GM19035 (cell line): ENCODE measurements around the gene CFAP251.
"Not testable (repeated sequence)": the region's sequence is repeated elsewhere in the genome, so short reads cannot be mapped to it uniquely, and the experiment has no call there.

Experiments
- ATAC-seq: cut with Tn5 transposase; IDR thresholded peaks from one replicate; pipeline ENCODE4 v1.9.1; 2021; ENCODE audit not compliant: unreplicated experiment

Gene CFAP251

DNA sequence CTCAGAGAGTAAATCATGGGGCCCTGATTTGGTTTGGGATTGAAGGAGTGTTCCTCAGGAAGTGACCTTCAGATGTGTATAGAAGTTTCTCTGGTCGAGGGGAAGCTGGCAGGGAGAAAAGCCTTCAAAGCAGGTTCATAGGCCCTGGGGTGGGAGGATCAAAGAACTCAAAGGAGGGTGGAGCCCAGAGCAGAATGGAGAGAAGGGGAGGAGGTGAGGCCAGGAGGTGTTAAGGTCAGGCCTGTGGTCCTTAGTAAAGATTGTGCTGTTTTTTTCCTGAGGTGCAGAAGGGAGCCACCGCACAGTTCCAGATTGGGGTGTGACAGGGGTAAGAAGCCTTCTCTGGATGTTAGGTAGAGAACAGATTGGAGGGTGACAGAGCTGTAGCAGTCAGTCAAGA is 9.7 kb upstream of the CFAP251 start:
- ATAC-seq = no peak

- no peak for ATAC-seq
These were observed 6.4 kb upstream of the CFAP251 start for GRCh38 chr12:121911824-121912585.

- no peak for ATAC-seq
These were observed 2.5 kb upstream of the CFAP251 start for GRCh38 chr12:121915841-121916321.

GRCh38 chr12:121916719-121917118 is 1.7 kb upstream of the CFAP251 start:
- no peak for ATAC-seq

DNA sequence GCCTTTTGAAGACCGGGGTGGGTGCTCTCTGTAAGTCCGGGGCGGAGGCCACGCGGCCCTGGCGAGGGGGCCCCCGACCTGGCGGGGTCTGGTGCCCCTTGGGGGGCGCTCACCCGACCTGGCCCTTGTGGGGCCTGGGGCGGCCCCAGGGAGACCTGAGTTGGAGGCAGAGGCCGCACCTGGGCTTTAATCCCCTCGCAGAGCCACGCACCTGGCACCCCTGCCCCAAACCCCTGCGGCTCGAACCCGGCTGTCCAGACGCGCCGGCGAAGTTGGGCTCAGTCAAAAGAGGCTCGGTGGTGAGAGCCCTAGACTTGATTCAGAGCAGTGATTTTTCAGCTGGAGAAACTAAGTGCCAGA is 267 bp downstream of the CFAP251 start:
- ATAC-seq = peak; percentile 14

DNA sequence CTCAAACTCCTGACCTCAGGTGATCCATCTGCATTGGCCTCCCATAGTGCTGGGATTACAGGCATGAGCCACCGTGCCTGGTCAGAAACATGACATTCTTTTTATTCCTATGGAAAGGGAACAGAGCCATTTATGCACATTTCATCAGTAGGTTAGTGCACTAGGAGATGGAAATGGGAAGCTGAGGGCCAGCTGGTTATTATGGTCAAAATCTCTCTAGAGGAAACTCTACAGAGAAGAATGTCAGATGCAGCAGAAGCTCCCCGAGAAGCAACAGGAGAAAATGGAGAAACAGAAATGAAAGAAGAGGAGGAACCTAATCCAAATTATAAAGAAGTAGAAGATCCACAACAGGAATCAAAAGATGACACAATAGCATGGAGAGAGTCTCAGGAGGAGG is 2.7 kb downstream of the CFAP251 start:
- no peak for ATAC-seq

- no peak for ATAC-seq
These were observed 6.9 kb downstream of the CFAP251 start for GRCh38 chr12:121925358-121925695.

DNA sequence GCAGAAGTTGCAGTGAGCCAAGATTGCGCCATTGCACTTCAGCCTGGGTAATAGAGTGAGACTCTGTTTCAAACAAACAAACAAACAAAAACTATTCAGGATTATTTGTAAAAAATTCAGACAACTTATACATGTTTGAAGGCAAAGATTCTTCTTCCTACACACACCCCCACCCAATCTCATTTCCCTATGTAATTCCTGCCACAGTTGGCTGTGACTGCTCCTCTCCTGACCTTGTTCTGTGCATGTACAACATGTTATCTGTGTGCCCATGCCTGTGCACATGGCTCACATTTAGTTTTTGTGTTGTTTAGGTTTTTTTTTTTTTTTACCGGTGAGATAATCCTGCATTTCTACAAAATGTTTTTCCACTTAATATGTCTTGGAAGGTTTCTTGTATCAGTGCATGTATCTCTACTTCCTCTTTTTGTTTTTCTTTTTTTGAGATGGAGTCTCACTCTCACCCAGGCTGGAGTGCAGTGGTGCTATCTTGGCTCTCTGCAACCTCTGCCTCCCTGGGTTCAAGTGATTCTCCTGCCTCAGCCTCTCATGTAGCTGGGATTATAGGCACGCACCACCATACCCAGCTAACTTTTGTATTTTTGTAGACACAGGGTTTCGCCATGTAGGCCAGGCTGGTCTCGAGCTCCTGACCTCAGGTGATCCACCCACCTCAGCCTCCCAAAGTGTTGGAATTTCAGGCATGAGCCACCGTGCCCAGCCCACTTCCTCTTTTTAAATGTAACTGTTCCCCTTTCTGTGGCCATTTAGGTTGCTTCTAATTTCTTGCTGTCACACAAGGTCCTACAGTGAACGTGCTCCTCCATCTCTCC is 8.7 kb downstream of the CFAP251 start:
- ATAC-seq = no peak

GRCh38 chr12:121927813-121928212 is 9.4 kb downstream of the CFAP251 start:
- no peak for ATAC-seq

DNA sequence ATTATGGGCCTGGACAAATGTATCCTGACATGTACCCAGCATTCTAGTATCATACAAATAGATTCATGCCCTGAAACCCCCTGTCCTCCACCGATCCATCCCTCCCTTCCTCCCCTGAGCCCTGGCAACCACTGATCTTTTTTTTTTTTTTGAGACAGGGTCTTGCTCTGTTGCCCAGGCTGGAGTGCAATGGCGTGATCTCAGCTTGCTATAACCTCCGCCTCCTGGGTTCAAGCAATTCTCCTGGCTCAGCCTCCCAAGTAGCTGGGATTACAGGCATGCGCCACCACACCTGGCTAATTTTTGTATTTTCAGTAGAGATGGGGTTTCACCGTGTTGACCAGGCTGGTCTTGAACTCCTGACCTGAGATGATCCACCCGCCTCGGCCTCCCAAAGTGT is 11.2 kb downstream of the CFAP251 start:
- not testable (repeated sequence) for ATAC-seq

DNA sequence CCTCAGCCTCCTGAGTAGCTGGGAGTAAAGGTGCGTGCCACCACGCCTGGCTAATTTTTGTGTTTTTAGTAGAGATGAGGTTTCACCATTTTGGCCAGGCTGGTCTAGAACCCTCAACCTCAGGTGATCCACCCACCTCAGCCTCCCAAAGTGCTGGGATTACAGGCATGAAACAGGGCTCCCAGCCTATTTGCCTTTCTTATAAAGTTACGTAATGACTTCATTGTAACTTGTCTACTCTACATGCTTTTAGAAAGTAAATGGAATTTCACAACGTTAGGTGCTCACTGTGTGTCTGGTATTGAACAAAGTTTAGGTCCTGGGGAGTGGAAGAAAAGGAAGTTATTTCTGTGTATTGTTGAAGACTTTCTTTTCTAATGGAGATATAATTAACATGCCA is 12.5 kb downstream of the CFAP251 start:
- ATAC-seq = no peak

GRCh38 chr12:121932176-121932536 is 13.8 kb downstream of the CFAP251 start:
- no peak for ATAC-seq

- no peak for ATAC-seq
These were observed 14.6 kb downstream of the CFAP251 start for GRCh38 chr12:121932914-121933521.

DNA sequence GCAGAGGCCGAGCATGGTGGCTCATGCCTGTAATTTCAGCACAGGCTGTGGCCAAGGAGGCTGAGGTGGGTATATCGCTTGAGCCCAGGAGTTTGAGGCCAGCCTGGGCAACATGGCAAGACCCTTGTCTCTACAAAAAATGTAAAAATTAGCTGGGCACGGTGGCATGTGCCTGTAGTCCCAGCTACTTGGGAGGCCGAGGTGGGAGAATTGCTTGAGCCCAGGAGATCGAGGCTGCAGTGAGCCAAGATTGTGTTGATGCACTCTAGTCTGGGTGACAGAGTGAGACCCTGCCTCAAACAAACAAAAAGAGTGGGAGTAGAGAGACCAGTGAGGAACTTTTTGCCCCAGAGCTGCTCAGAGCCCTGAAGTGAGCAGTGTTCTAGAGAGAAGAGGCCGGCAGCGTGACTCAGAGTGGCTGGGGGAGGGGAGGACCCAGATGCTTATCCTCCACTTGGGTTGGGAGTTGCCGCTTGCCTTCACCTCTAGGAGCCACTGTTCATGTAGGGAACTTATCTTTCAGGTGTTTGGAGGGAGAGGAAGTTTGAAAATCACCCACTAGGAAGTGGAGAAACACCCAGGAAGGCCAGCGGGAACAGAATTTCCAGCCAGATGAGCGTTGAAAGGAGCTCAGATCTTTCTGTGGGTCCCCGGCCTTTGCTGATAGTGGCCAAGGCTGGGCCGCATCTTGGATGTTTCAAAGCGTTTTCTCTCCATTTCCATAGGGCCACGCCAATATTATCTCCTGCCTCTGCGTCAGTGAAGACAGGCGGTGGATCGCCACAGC is 15.3 kb downstream of the CFAP251 start:
- no peak for ATAC-seq

DNA sequence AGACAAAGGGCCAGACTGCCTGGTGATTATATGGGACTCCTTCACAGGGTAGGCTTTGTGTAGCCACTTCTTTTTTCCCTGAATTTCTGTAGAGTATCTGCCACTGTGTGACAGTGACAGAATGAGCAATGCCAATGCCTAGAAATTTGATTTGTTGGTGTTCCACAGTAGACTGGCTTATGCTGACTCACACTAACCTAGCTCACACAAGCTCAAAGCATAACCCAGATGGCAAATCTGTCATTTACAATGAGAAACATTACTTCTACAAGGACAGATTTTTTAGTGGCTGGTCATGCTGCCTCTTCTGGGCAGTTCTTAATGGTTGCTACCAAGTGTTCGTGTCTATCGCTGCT is 15.9 kb downstream of the CFAP251 start:
- ATAC-seq = no peak

DNA sequence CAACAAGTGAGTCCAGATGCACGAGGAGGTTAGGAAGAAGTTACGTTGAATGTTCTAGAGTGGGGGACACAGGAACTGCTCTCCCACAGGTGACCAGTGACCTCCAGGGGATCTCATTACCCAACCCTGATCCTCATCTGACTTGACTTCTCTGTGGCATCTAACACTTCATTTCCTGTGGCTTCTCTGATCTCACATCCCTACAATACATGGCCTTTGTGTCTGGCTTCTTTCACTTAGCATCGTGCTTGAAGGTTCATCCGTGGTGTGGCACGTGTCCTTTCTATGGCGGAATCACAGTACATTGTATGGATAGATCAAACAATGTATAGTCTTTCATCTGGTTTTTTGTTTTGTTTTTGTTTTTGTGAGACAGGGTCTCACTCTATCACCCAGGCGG is 19.3 kb downstream of the CFAP251 start:
- ATAC-seq = no peak

DNA sequence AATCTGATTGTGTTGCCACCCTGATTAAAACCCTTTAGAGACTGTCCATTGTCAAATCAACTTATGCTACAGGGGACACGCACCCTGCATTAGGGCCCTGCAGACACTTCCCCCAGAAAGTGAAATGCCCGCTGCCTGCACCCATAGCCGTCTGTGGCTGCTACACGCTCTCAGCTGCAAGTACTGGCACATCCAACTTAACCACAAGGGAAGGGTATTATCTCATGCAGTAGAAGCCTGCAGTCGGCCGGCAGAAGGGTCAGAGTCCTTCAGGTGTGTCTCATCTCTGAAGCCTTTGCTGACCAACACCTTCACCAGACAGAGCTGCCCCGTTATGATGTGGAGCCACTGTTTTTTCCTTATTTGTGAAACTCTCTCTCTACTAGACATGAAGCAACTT is 20.8 kb downstream of the CFAP251 start:
- no peak for ATAC-seq

DNA sequence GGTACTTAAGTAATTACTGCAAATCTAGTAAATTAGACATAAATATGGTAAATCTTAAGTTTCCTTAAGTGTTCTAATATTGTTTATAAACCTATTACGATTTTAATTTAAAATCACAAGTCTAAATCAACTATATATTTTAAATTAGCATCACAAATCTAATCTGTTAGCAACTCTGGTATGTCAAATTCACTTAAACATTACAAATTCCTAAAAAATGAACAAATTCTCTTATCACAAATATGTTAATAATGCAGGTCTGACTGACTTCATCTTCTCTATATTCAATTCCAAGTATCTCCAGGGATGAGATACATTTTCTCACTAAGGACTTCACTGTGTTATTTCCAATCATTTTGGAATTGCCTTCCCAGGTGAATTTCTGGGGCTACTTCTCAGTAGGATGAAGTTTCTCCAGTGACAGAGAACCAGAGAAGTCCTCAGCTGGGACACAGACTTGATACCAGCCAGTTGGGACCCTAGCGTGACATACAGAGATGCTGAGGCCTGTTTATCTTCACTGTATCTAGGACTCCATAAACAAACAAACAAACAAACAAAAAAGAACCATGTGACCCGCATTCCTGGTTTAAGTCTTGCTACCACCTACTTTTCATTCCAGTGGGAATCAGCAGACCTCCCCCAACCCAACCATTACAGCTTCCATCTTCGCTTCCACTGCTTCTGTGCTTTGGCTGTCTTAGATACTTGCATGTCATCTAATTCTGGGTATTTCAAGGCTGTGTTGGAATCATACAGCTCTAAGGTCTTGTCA is 21.8 kb downstream of the CFAP251 start:
- no peak for ATAC-seq

GRCh38 chr12:121942145-121942718 is 23.8 kb downstream of the CFAP251 start:
- ATAC-seq = no peak

DNA sequence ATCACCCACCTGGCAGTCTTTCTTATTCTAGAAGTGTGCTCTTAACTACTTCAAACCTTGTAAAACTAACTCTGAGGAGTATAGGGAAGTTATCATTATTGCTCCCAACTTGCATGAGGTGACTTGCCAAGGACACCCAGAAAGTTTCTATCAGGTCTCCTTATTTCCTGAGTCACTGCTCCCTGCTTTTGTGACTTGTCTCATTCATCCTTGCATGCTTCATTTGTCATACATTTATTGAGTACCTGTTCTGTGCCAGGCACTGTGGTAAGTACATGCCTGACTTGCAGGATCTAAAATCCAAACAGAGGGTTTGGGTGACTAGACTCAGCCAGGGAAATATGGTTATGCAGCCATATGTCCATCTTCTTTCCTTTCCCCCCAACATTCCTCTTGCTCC is 25.5 kb downstream of the CFAP251 start:
- no peak for ATAC-seq
